ENCODE measurements around the gene TK2.
"Not testable (repeated sequence)": the region's sequence is repeated elsewhere in the genome, so short reads cannot be mapped to it uniquely, and the experiment has no call there.

TK2 gene

DNA sequence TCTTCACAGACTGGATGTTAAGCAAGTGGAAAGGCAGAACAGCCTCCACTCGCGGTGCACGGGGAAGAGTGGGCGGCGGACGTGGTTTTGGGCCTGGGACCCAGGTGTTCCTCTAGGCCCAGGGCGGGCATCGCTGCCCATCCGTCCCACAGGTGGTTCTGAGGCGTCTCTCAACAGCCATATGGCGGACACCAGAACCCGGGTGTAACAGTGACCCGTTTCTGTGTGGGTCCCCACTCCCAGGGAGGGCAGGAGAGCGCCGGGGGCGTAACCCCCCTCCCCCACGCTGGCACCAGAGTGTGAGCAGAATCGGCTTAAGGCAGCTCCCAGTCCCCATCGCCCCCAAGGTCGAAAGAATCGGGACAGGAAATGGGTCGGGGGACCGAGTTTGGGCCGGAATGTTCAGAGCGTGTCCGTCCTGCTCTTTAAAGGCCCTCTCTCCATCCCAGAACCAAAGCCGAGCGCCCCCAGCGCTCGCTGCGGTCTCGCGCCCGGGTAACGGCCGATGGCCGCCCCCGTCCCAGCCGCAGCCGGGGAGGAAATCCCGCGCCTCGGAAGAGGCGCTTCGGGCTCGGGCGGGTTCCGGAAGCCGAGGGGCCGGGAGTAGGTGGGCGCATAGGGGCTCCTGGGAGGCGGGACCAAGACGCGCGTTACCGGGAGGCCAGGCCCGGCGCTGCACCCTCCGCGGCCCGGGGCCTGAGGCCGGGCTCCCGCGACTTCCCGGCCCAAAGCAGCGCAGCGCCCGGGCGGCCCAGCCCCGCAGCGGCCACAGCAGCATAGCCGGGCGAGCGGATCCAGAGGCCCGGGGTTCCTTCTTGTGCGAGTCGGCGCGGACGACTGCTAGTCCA lies at the start of gene TK2:
TSS of gene TK2 (minus strand) at position 839 of the 848 bp plus-strand sequence. CDS start at position 778, 61 bp downstream.
- H4K20me1 ChIP-seq (ENCODE audit: insufficient read depth, low read length): no peaks in the 10 kb centered on the region
- H3K9me3 ChIP-seq (replicated peaks; ENCODE audit: insufficient read depth, low read length): no peaks in the 10 kb centered on the region
- H3K9ac ChIP-seq (ENCODE audit: low read length): peak within 1 kb of the TSS; percentile 88
- peak within 1 kb of the TSS; percentile 86 for H3K4me2 ChIP-seq (ENCODE audit: low read depth, low read length)
- peaks cover 36% of the 10 kb centered on the region for H3F3A ChIP-seq (ENCODE audit: insufficient read depth, low read length)
- no peaks in the 10 kb centered on the region for H3K27me3 ChIP-seq (replicated peaks; ENCODE audit: insufficient read depth, low read length)
- peak; percentile 0; the same call in 1 of the 2 replicates for TF ChIP-seq CTCF (IDR thresholded peaks at IDR 0.05; ENCODE audit: low read length)
- TF ChIP-seq EZH2 (optimal IDR thresholded peaks at IDR 0.05; ENCODE audit: low read depth, low read length): no peak
- no peak for TF ChIP-seq EZH2phosphoT487 (IDR thresholded peaks at IDR 0.05; ENCODE audit: low read length)
- peak; percentile 65 for DNase-seq
- no peaks in the 10 kb centered on the region for H3K36me3 ChIP-seq (replicated peaks; ENCODE audit: insufficient read depth, low read length)
- peaks cover 21% of the 10 kb centered on the region for H3K79me2 ChIP-seq (ENCODE audit: low read length)
- no peaks in the 10 kb centered on the region for H3K9me2 ChIP-seq (replicated peaks; ENCODE audit: insufficient read depth, low read length)
- peaks cover 39% of the 10 kb centered on the region for H3K4me1 ChIP-seq (ENCODE audit: low read length)
- peak within 1 kb of the TSS; percentile 69 for H3K4me3 ChIP-seq (ENCODE audit: low read length)
- H2AFZ ChIP-seq (ENCODE audit: low read length): peak within 1 kb of the TSS; percentile 65
- peak within 1 kb of the TSS; percentile 81; the same call in 1 of the 2 replicates for H3K27ac ChIP-seq (ENCODE audit: low read length)

- DNase-seq: no peak
- no peak for TF ChIP-seq CTCF (IDR thresholded peaks at IDR 0.05; ENCODE audit: low read length)
- no peak for TF ChIP-seq EZH2phosphoT487 (IDR thresholded peaks at IDR 0.05; ENCODE audit: low read length)
- TF ChIP-seq EZH2 (optimal IDR thresholded peaks at IDR 0.05; ENCODE audit: low read depth, low read length): no peak
- no peak overlapping the region for H2AFZ ChIP-seq (ENCODE audit: low read length)
- no peak overlapping the region for H3K9ac ChIP-seq (ENCODE audit: low read length)
- H4K20me1 ChIP-seq (ENCODE audit: insufficient read depth, low read length): no peaks in the 10 kb centered on the region
- no peaks in the 10 kb centered on the region for H3K36me3 ChIP-seq (replicated peaks; ENCODE audit: insufficient read depth, low read length)
- no peaks in the 10 kb centered on the region for H3K9me3 ChIP-seq (replicated peaks; ENCODE audit: insufficient read depth, low read length)
- no peaks in the 10 kb centered on the region for H3K79me2 ChIP-seq (ENCODE audit: low read length)
- no peak overlapping the region for H3K4me2 ChIP-seq (ENCODE audit: low read depth, low read length)
- H3K4me3 ChIP-seq (ENCODE audit: low read length): no peak overlapping the region
- H3K9me2 ChIP-seq (replicated peaks; ENCODE audit: insufficient read depth, low read length): no peaks in the 10 kb centered on the region
- no peaks in the 10 kb centered on the region for H3K27me3 ChIP-seq (replicated peaks; ENCODE audit: insufficient read depth, low read length)
- no peaks in the 10 kb centered on the region for H3K4me1 ChIP-seq (ENCODE audit: low read length)
- H3K27ac ChIP-seq (ENCODE audit: low read length): no peak overlapping the region
- no peaks in the 10 kb centered on the region for H3F3A ChIP-seq (ENCODE audit: insufficient read depth, low read length)
These were observed 48.2 kb upstream of the TK2 start for GRCh38 chr16:66598111-66598510.

DNA sequence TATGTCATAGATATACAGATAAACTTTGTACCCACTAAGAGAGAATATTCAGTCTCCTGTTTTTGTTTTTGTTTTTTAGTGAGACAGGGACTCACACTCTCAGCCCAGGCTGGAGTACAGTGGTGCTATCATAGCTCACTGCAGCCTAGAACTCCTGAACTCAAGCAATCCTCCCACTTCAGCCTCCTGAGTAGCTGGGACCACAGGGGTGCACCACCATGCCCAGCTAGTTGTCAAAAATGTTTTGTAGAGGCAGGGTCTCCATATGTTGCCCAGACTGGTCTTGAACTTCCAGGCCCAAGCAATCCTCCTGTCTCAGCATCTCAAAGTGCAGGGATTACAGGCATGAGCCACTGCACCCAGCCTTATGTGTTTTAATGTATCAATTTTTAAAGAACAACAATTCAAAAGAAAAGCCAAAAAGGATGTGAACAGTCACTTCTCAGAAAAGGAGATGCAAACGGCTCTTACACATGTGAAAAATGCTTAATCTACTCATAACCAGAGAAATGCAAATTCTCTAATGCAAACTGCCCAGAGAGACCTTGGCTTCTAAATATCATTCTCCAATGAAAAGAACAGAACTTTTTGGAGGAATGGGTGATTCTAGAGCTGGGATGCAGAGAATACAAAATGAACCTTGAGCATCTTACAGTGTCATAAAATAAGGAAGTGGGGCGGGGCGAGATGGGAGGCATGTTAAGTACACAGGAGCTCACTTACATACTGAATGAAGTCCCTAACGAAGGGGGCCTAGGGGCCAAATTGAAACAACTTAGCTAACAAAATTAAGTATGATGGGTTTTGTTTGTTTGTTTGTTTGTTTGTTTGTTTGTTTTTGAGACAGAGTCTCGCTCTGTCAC lies 47.3 kb upstream of the TK2 start:
- no peaks in the 10 kb centered on the region for H3K9me2 ChIP-seq (replicated peaks; ENCODE audit: insufficient read depth, low read length)
- H3K4me3 ChIP-seq (ENCODE audit: low read length): no peak overlapping the region
- H3K79me2 ChIP-seq (ENCODE audit: low read length): no peaks in the 10 kb centered on the region
- no peaks in the 10 kb centered on the region for H3F3A ChIP-seq (ENCODE audit: insufficient read depth, low read length)
- no peaks in the 10 kb centered on the region for H3K36me3 ChIP-seq (replicated peaks; ENCODE audit: insufficient read depth, low read length)
- no peaks in the 10 kb centered on the region for H3K4me1 ChIP-seq (ENCODE audit: low read length)
- H4K20me1 ChIP-seq (ENCODE audit: insufficient read depth, low read length): no peaks in the 10 kb centered on the region
- no peak overlapping the region for H3K27ac ChIP-seq (ENCODE audit: low read length)
- H3K4me2 ChIP-seq (ENCODE audit: low read depth, low read length): no peak overlapping the region
- no peak overlapping the region for H3K9ac ChIP-seq (ENCODE audit: low read length)
- H3K9me3 ChIP-seq (replicated peaks; ENCODE audit: insufficient read depth, low read length): no peaks in the 10 kb centered on the region
- TF ChIP-seq CTCF (IDR thresholded peaks at IDR 0.05; ENCODE audit: low read length) (no peak), EZH2phosphoT487 (IDR thresholded peaks at IDR 0.05; ENCODE audit: low read length) (no peak), EZH2 (optimal IDR thresholded peaks at IDR 0.05; ENCODE audit: low read depth, low read length) (no peak)
- H2AFZ ChIP-seq (ENCODE audit: low read length): no peak overlapping the region
- no peaks in the 10 kb centered on the region for H3K27me3 ChIP-seq (replicated peaks; ENCODE audit: insufficient read depth, low read length)
- DNase-seq: no peak

GRCh38 chr16:66596559-66596958 lies 46.6 kb upstream of the TK2 start:
- H3F3A ChIP-seq (ENCODE audit: insufficient read depth, low read length); H3K27ac ChIP-seq (ENCODE audit: low read length); H4K20me1 ChIP-seq (ENCODE audit: insufficient read depth, low read length); H3K79me2 ChIP-seq (ENCODE audit: low read length); H3K27me3 ChIP-seq (replicated peaks; ENCODE audit: insufficient read depth, low read length); H3K9me3 ChIP-seq (replicated peaks; ENCODE audit: insufficient read depth, low read length); H3K4me2 ChIP-seq (ENCODE audit: low read depth, low read length); H2AFZ ChIP-seq (ENCODE audit: low read length); H3K4me3 ChIP-seq (ENCODE audit: low read length); DNase-seq; H3K4me1 ChIP-seq (ENCODE audit: low read length); H3K36me3 ChIP-seq (replicated peaks; ENCODE audit: insufficient read depth, low read length); H3K9ac ChIP-seq (ENCODE audit: low read length); H3K9me2 ChIP-seq (replicated peaks; ENCODE audit: insufficient read depth, low read length): not testable (repeated sequence)

Data from MM.1S (cell line).